Endothelial cell (in vitro differentiated cells): ENCODE measurements around the gene TAB3. TPM values are rescaled to one million over a fixed set of nuclear protein-coding genes. Genes with fewer than 3 reads are reported as not detected.

Experiments used
- DNase-seq: peaks from one replicate; pipeline ENCODE4 v3.0.0; 2021; ENCODE audit warnings: low spot score
- H3K27ac Mint-ChIP-seq: one replicate; pipeline ENCODE4 v1.8.0; 2021; ENCODE audit warnings: mixed read lengths, inconsistent platforms; ENCODE audit not compliant: unreplicated experiment
- H3K27me3 Mint-ChIP-seq: one replicate; pipeline ENCODE4 v1.8.0; 2021; ENCODE audit warnings: mild to moderate bottlenecking, moderate library complexity, mixed read lengths, inconsistent platforms; ENCODE audit not compliant: unreplicated experiment
- H3K36me3 Mint-ChIP-seq: one replicate; pipeline ENCODE4 v1.8.0; 2021; ENCODE audit warnings: mild to moderate bottlenecking, low read depth, mixed read lengths, inconsistent platforms; ENCODE audit not compliant: unreplicated experiment
- H3K4me1 Mint-ChIP-seq: one replicate; pipeline ENCODE4 v1.8.0; 2021; ENCODE audit warnings: mild to moderate bottlenecking, mixed read lengths, inconsistent platforms; ENCODE audit not compliant: unreplicated experiment
- H3K4me3 Mint-ChIP-seq: one replicate; pipeline ENCODE4 v1.8.0; 2021; ENCODE audit warnings: mild to moderate bottlenecking, mixed read lengths, inconsistent platforms; ENCODE audit not compliant: unreplicated experiment
- H3K9me3 Mint-ChIP-seq: one replicate; pipeline ENCODE4 v1.8.0; 2021; ENCODE audit warnings: mixed read lengths, inconsistent platforms; ENCODE audit not compliant: unreplicated experiment
- CTCF ChIP-seq: fragments of 200-600 bp; sonication (generic); IDR thresholded peaks from one replicate; pipeline ENCODE4 v1.5.0; 2021; ENCODE audit warnings: antibody characterized with exemption; ENCODE audit not compliant: unreplicated experiment
- total RNA-seq: library from RNA; stranded (reverse); fragmentation: NEBNext Ultra II Directional; extraction: Animal tissue kit (Norgen Biotek cat#: 25700); gene quantifications from one replicate; pipeline ENCODE4 v1.2.1, GENCODE V29; 2021; ENCODE audit not compliant: unreplicated experiment

TAB3 gene
- total RNA-seq, 1 donor from 2014 or later = 23.8 TPM

DNA sequence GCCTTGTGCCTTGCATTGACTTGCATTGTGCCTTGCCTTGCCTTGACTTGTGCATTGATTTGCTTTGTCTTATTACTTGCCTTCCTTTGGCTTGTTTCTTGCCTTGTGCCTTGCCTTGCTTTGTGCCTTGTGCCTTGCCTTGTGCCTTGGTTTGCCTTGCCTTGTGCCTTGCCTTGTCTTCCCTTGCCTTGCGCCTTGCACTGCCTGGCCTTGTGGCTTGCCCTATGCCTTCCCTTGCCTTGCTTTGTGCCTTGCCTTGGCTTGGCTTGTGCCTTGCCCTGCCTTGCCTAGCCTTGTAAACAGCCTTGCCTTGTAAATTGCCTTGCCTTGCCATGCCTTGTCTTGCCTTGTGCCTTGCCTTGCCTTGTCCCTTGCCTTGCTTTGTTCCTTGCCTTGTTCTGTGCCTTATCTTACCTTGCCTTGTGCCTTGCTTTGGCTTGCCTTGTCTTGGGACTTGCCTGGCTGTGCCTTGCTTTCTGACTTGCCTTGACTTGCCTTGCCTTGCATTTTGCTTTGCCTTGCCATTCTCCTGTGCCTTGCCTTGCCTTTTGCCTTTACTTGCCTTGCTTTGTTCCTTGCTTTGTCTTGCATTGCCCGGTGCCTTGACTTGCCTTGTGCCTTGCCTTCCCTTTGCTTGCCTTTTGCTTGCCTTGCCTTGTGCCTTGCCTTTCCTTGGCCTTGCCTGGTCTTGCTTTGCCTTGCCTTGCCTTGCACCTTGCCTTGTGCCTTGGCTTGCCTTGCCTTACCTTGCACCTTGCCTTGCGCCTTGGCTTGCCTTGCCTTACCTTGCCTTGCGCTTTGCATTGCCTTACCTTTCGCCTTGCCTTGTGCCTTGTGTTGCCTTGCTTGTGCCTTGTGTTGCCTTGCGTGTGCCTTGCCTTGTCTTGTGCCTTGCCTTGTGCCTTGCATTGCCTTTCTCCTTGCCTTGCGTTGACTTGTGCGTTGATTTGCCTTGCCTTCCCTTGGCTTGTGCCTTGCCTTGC lies 97.5 kb downstream of the TAB3 start:
- Mint-ChIP-seq H3K27ac (no peak overlapping the region), H3K36me3 (peaks cover 4% of the 10 kb centered on the region), H3K4me1 (no peaks in the 10 kb centered on the region), H3K27me3 (peaks cover 18% of the 10 kb centered on the region), H3K4me3 (no peak overlapping the region), H3K9me3 (no peaks in the 10 kb centered on the region)
- no peak for DNase-seq
- no peak for TF ChIP-seq CTCF

GRCh38 chrX:30787012-30787411 lies 102.0 kb downstream of the TAB3 start:
- TF ChIP-seq CTCF = no peak
- H3K27me3 Mint-ChIP-seq = peaks cover 15% of the 10 kb centered on the region
- H3K4me1 Mint-ChIP-seq = no peaks in the 10 kb centered on the region
- H3K27ac Mint-ChIP-seq = no peak overlapping the region
- H3K4me3 Mint-ChIP-seq = no peak overlapping the region
- H3K9me3 Mint-ChIP-seq = no peaks in the 10 kb centered on the region
- DNase-seq = no peak
- H3K36me3 Mint-ChIP-seq = no peaks in the 10 kb centered on the region

- H3K27ac Mint-ChIP-seq = no peak overlapping the region
- H3K4me3 Mint-ChIP-seq = no peak overlapping the region
- H3K36me3 Mint-ChIP-seq = no peaks in the 10 kb centered on the region
- no peak for DNase-seq
- H3K9me3 Mint-ChIP-seq = no peaks in the 10 kb centered on the region
- H3K4me1 Mint-ChIP-seq = no peaks in the 10 kb centered on the region
- TF ChIP-seq CTCF = no peak
- peaks cover 15% of the 10 kb centered on the region for H3K27me3 Mint-ChIP-seq
These were observed 102.7 kb downstream of the TAB3 start for GRCh38 chrX:30786374-30786773.

DNA sequence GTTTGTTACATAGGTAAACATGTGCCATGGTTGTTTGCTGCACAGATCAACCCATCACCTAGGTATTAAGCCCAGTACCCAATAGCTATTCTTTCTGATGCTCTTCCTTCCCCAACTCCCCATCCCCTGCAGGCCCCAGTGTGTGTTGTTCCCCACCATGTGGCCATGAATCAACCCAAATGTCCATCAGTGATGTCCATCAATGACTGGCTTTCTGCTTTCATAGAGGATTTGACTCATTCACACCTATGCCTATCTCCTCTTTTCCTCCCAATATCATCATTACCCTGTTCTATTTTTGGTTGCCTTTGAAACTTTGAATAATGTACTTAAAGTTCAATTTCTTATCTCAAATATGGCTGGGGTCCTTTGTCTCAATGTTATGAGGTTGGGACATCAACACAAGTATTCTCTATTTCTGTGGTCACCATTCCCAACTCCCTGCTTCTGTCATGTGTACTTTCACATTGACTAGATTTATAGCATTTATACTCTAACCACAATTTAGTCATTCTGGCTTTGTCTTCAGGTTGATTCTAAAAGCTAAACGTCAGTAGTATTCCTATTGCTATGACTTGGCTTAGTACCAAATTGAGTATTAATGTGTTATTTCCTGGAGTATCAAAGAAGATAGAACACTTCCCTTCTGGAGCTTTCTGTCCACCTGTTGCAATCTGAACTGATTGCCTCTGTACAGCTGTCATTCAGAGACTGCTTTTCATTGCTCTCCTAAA lies 107.2 kb downstream of the TAB3 start:
- Mint-ChIP-seq H3K27ac (no peak overlapping the region), H3K9me3 (no peaks in the 10 kb centered on the region), H3K4me1 (no peaks in the 10 kb centered on the region), H3K36me3 (no peaks in the 10 kb centered on the region), H3K27me3 (no peaks in the 10 kb centered on the region), H3K4me3 (no peak overlapping the region)
- DNase-seq = no peak
- no peak for TF ChIP-seq CTCF
